HG02588 (cell line): ENCODE results near the gene MTA3.
"Not testable (repeated sequence)": the region's sequence is repeated elsewhere in the genome, so short reads cannot be mapped to it uniquely, and the experiment has no call there.

Source experiments
- ATAC-seq: cut with Tn5 transposase; IDR thresholded peaks from one replicate; pipeline ENCODE4 v1.9.1; 2021; ENCODE audit warnings: mild to moderate bottlenecking, moderate library complexity; ENCODE audit not compliant: unreplicated experiment

The MTA3 gene

DNA sequence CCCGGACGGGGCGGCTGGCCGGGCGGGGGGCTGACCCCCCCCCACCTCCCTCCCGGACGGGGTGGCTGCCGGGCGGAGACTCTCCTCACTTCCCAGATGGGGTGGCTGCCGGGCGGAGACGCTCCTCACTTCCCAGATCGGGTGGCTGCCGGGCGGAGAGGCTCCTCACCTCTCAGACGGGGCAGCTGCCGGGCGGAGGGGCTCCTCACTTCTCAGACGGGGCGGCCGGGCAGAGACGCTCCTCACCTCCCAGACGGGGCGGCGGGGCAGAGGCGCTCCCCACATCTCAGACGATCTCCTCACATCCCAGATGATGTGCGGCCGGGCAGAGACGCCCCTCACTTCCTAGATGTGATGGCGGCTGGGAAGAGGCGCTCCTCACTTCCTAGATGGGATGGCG lies 37.7 kb downstream of the MTA3 start:
- not testable (repeated sequence) for ATAC-seq

DNA sequence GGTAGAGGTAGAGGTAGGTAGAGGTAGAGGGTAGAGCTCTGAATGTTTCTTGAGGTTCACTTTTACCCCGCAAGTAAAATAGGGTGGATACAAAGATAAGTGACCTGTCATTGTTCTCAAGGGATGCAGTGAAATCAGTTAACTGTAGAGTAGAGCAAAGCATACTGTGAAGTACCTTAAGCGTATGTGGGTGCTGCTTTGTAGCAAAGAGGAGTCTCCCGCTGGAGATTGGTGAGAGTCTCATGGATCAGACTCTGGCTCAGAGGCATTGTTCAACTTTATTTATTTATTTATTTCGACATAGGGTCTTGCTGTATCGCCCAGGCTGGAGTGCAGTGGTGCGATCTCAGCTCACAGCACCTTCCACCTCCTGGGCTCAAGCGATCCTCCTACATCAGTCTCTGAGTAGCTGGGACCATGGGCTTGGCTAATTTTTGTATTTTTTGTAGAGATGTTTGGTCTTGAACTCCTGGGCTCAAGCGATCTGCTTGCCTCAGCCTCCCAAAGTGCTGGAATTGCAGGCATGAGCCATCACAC lies 38.7 kb downstream of the MTA3 start:
- no peak for ATAC-seq

DNA sequence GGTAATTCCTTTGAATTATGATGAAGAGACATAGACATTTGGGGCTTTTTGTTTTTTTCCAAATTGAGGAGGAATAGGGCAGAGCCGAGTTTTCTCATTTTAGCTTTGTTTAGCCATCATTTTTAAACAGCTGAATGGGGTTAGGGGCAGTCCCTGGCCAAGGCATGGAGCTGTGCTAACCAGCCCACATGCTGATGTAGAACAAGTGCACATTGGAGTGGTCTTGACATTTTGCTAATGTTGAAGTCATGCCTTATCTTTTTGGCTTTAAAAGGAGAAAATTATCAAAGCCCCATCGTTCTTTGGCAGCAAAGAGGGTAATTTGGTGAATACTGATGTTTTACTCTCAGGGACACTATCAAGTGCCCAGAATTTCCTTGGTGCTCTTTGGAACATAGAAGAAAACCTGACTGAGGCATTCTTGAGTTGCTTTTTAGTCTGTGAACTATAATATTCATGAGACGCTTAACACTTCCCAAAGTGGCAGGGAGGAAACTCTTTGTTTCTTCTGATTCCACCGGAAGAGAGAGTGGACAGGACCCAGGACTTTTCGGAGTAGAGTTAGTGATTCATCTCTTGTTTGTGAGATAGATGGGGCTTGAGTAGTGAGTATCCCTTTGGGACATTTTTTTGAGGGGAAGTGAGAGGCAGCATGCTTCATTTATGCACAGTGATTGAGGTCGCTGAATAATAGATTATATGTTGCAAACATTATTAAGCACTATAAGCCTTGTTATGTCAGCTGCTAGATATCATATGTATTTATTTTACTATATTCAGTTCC lies 45.0 kb downstream of the MTA3 start:
- no peak for ATAC-seq

DNA sequence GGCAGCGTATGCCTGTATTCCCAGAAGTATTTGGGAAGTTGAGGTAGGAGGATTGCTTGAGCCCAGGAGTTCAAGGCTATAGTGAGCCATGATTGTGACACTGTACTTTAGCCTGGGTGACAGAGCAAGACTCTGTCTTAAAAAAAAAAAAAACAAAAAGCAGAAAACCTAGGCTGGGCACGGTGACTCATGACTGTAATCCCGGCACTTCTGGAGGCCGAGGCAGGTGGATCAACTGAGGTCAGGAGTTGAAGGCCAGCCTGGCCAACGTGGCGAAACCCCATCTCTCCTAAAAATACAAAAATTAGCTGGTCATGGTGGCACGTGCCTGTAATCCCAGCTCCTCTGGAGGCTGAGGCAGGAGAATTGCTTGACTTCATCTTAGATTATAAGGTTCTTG lies 46.4 kb downstream of the MTA3 start:
- no peak for ATAC-seq

DNA sequence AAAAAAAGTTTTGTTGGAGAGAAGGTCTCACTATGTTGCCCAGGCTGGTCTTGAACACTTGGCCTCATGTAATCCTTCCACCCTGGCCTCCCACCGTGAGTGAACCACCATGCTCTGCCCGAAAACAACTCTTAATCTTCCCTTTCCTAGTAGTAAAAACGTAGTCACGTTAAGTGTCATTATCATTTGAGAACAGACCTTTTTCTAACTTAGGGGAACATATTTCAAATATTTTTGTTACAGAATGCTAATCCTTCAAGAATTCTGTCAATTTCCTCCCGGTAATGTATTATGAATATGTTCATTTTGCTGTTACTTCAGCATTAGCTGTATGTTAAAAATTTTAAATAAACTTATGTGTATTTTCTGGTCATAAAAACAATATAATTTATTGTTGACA lies 49.7 kb downstream of the MTA3 start:
- ATAC-seq, result no peak

DNA sequence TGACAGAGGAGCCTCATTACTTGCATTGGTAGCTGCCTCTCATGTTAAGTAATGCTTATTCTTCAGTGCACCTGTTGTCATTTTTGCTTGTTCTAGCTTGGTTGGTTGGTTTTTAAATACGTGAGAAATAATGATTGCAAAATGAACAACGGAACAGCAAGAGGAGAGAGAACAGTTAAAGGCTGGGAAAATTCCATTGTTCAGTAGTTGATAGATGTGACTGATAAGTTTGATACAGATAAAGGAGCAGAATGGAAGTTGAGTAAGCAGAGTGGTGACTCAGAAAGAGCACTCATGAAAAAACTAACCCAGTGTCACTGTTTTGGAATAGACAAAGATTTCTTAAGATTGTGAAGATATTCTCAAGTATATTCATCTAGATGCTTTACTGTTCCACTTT lies 50.5 kb downstream of the MTA3 start:
- no peak for ATAC-seq

DNA sequence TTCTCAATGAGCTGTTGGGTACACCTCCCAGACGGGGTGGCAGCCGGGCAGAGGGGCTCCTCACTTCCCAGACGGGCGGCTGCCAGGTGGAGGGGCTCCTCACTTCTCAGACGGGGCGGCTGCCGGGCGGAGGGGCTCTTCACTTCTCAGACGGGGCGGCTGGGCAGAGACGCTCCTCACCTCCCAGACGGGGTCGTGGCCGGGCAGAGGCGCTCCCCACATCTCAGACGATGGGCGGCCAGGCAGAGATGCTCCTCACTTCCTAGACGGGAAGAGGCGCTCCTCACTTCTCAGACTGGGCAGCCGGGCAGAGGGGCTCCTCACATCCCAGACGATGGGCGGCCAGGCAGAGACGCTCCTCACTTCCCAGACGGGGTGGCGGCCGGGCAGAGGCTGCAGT lies 53.2 kb downstream of the MTA3 start:
- not testable (repeated sequence) for ATAC-seq

DNA sequence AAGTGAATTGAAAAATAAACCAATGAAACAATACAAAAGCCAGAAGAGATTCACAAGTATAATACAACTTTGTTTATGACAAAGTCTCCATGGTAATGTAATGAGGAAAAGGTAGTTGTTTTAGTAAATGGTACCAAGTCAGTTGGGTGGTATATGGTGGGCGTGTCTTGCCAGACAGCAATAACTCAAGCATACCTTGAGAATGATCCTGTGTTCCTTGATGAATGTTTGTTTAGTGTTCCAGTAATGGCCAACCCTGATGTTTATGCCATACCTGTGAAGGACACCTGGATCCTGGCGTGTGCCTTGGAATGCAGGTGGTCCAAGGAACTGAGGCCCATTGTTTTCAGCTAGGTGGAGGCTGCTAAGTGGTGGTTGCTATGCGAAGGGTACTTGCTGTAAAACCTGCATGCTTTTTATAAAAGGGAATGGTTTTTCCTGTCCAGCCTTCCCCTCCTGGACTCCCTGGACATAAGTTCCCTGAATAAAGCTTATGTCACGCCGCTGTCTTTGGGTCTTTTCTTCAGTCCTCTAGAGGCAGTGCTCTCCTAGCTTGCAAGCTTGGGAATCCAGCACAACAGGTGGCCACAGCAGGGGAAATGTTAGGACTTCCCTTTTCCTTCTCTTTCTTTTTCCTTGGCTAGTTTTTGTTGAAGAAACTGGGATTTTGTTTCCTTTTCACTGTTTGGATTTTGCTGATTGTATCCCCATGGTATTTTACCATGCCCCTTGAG lies 54.7 kb downstream of the MTA3 start:
- ATAC-seq, result no peak

DNA sequence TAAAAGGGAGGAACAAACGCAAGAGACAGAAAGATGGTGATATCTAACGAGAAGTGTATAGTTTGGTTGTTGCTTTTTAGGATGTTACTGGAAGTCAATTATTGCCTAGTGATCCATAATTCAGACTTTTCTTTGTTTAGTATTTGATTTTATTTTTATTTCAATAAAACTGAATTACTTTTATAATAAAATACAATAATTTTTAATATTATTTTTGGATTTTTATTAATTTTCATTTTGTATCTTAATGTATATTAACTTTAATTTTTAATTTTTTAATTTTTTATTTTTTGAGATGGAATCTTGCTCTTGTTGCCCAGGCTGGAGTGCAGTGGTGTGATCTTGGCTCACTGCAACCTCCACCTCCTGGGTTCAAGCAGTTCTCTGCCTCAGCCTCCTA lies 55.6 kb downstream of the MTA3 start:
- no peak for ATAC-seq

DNA sequence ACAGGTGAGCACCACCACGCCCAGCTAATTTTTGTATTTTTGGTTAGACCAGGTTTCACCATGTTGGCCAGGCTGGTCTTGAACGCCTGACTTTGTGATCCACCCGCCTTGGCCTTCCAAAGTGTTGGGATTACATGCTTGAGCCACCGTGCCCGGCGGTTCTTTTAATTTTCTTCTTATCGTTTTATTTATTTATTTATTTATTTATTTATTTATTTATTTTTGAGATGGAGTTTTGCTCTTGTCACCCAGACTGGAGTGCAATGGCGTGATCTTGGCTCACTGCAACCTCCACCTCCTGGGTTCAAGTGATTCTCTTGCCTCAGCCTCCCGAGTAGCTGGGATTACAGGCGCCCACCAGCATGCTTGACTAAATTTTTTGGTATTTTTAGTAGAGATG lies 59.6 kb downstream of the MTA3 start:
- not testable (repeated sequence) for ATAC-seq

DNA sequence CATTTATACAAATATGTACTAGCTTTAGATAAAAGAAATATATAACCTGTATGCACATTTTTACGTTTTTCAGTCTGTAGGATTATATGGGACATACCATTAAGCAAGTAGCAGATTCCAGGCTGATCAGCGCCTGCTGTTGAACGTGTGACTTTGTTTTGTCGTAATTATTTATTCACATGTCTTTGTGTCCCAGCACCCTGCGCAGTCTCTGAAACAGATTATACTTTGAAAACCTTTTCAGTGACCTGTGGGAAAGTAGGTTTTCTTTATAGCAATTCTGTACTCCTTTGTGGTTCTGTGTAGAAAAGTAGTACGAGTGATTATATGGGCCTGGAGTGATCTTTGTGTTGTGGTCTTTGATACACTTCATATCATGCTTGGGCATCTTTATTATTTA lies 68.5 kb downstream of the MTA3 start:
- no peak for ATAC-seq

DNA sequence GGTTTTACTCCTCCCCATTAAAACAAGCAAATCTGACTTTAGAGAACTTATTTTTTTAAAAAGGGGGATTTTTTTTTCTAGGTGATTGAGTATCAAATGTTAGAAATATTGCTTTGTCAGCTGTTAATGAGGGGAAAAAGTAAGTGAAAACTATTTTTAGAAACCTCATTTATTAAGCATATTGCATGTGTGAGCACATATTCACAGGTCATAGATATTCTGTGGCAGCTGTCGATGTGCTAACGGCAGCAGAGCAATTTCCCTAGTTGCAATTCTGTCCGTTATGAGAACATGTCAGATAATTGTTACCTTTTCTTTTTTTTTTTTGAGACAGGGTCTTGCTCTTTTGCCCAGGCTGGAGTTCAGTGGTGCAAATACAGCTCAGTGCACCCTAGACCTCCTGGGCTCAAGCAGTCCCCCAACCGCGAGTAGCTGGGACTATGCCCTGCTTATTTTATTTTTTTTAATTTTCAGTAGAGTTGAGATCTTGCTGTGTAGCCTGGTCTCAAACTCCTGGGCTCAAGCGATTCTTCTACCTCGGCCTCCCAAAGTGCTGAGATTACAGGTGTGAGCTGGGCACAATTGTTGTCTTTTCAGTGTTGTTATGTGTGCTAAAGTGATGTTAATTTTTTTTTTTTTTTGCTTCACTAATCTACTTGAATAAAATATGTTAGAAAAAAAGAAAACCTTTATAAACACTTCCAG lies 69.8 kb downstream of the MTA3 start:
- ATAC-seq, result no peak

DNA sequence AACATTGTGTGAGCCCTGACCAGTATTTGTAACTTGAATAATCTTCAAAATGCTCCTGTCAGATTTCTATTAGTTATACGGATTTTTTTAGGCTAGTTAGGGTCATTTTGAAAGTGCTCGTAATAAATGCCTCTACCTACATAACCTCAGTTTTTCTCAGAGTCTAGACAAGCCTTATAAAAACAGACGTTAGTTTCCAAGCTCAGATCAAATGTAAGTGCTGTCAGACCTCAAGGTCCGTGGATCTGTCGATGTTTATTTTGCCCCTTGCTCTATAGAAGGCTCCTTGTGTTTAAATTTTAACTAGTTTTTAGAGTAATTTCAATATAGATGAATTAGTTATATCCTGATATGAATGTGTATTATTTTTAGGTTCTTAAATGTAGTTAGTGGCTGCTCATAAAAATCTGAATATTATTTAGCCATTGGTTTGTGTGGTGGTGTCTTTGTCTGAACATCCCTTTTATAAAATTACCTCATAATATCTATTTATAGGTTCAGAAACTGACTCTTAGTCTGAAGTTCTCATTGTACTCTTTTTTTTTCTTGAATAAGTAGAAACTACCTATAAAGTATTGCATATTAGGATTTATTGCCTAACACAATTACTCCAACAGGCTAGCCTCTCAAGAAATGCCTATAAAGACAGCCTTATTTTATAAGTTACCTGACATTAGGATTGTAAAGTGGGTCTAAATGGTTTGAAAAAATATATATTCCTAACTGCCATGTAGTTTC lies 71.1 kb downstream of the MTA3 start:
- no peak for ATAC-seq

DNA sequence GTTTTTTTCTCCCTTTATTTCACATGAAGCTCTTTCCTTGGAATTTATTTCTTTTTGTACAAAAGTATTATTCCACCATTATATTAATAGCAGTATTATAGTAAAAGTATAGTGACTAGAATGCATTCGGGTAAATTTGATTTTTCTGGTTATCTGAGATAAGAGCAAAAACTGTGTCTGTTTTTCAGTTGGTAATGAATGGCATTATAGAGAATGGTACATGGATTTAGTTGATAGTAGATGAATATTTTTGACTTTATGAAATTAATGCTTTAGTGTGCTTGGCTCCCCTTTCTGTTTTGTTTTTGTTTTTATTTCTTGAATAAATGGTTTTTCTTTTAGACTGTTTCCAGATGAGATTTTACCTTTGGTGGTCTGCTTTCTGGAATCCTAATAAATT lies 71.8 kb downstream of the MTA3 start:
- ATAC-seq, result no peak

DNA sequence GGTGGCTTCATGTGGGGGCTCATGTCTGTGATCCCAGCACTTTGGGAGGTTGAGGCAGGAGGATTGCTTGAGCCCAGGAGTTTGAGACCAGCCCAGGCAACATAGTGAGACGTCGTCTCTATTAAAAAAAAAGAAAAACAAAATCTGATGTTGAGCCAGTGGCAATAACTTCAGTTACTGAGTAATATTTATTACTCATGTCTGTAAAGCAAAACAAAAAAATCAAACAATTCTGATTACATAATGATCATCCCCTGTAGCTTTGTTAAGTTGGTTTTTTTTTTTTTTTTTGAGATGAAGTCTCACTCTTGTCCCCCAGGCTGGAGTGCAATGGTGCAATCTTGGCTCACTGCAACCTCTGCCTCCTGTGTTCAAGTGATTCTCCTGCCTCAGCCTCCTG lies 73.9 kb downstream of the MTA3 start:
- ATAC-seq, result not testable (repeated sequence)

DNA sequence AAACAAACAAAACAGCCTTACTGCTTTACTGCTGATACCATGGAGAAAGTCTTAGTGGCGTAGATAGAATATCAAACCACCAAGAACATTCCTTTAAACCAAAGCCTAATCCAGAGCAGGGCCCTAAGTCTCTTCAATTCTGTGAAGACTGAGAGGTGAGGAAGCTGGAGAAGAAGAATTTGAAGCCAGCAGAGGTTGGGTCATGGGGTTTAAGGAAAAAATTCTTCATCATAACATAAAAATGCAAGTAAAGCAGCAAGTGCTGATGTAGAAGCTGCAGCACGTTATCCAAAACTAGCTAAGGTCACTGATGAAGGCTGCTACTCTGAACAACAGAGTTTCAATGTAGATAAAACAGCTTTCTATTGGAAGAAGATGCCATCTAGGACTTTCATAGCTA lies 77.1 kb downstream of the MTA3 start:
- ATAC-seq, result no peak

DNA sequence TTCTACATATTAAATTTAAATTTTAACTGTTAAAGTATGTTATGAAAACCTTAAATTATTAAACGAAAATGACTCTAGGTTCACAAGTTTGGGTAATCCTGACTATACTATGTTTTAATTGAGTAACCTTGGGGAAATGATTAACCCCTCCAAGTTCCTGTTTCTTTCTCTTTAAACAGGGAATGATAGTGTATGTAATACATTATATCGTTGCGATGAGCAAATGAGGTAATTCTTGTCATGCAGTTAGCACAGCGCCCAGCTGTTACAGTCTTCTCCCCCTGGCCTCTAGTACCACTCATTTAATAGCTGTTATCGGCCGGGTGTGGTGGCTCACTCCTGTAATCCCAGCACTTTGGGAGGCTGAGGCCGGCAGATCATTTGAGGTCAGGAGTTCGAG lies 80.4 kb downstream of the MTA3 start:
- ATAC-seq, result no peak

DNA sequence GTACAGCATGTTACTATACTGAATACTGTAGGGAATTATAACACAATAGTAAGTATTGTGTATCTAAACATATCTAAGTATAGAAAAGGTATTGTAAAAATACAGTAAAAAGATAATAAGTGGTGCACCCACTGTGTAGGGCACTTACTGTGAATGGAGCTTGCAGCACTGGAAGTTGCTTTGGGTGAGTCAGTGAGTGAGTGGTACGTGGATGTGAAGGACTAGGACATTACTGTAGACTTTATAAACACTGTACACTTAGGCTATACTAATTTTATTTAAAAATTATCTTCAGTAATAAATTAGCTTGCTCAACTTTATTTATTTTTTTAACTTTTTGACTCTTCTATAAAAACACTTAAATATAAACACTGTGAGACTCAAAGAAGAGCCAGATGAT lies 82.6 kb downstream of the MTA3 start:
- ATAC-seq, result no peak

DNA sequence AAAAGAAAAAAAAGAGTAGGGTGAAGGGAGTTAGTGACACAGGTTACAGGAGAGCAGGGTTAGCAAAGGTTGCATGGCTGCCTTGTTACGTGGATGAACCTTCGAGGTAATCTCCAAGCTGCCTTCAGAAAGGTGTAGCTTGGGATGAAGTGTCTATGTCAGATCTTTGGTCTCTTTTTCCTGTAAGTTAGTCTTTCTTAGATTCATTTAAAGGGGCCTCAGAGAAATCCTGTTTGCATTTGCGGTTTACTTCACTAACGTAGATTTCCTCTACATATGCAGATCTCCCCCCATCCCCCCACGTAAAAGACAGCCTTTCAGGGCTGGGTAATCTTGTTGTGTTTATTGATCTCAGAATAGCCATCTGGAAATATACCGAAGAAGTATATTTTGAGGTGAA lies 83.7 kb downstream of the MTA3 start:
- no peak for ATAC-seq

DNA sequence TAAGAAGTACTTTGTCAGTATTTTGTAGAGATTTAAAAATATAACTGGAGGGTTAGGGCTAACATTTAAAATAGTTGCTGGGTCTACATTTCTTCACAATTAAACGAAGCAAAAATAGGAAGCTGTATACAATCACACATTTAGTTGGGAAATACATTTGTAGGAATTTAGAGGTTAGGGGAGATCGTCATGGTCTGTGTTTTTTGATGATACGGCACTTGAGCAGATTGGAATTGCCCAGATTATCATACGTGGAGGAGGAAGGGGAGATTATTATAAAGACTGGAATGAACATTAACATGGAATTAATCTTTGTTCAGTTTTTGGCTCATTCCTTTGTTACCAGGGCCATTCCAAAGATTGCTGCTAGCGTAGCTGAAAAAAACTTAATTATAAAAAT lies 84.6 kb downstream of the MTA3 start:
- ATAC-seq, result no peak

DNA sequence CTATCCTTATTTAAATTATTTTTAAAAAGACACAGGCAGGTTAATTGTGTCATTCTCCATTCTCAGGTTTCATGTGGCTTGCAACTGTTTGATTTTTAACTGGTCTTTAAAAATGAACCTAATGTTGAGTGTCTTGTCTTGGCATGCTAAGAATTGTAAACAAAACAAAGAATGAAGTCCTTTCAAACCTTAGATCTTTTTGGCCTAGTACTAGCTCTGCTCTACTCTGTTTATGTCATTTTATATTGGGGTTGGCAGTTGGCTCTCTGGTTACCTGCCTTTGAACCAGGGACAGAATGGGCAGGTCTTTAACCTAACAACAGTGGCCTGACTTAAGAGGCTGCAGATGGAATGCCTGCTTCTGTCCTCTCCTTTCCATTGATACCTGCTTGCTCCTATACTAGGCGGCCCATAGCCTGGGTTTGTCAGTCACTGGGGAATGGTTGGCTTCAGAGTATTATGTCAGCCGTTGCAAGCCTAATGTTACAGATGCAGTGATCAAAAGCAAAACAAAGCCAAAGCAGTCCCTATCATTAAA lies 85.5 kb downstream of the MTA3 start:
- ATAC-seq, result no peak
